ENCODE data around the gene MEIS2.

Gene MEIS2

GRCh38 chr15:36884936-36885635, 215.3 kb downstream of the MEIS2 start:
- TF ChIP-seq TAF1 (IDR thresholded peaks at IDR 0.05; ENCODE audit: low read depth) (no peak), TCF12 (IDR thresholded peaks at IDR 0.05; ENCODE audit: low read depth) (no peak), MAX (IDR thresholded peaks at IDR 0.05) (no peak), TEAD4 (IDR thresholded peaks at IDR 0.05) (no peak), EP300 (IDR thresholded peaks at IDR 0.05; ENCODE audit: borderline replicate concordance) (no peak), REST (IDR thresholded peaks at IDR 0.05; ENCODE audit: low read depth) (no peak), NFIC (IDR thresholded peaks at IDR 0.05) (no peak), ZBTB7A (IDR thresholded peaks at IDR 0.05; ENCODE audit: low read depth) (no peak), CREB1 (IDR thresholded peaks at IDR 0.05; ENCODE audit: low read depth) (no peak), FOXM1 (IDR thresholded peaks at IDR 0.05; ENCODE audit: borderline replicate concordance, low read depth) (no peak), USF1 (IDR thresholded peaks at IDR 0.05) (no peak), RAD21 (IDR thresholded peaks at IDR 0.05; ENCODE audit: low read depth) (no peak), EGR1 (IDR thresholded peaks at IDR 0.05) (no peak)

- TF ChIP-seq USF1 (IDR thresholded peaks at IDR 0.05) (no peak), RAD21 (IDR thresholded peaks at IDR 0.05; ENCODE audit: low read depth) (no peak)
Observed at GRCh38 chr15:36884518-36884875, 215.9 kb downstream of the MEIS2 start.

- peak; percentile 68 for TF ChIP-seq RAD21 (IDR thresholded peaks at IDR 0.05; ENCODE audit: low read depth)
- no peak for TF ChIP-seq EGR1 (IDR thresholded peaks at IDR 0.05)
Observed at GRCh38 chr15:36883713-36884517, 216.4 kb downstream of the MEIS2 start.

- TF ChIP-seq NFIC (IDR thresholded peaks at IDR 0.05) (no peak), TCF12 (IDR thresholded peaks at IDR 0.05; ENCODE audit: low read depth) (no peak), ZBTB7A (IDR thresholded peaks at IDR 0.05; ENCODE audit: low read depth) (no peak), FOXM1 (IDR thresholded peaks at IDR 0.05; ENCODE audit: borderline replicate concordance, low read depth) (no peak), YY1 (IDR thresholded peaks at IDR 0.05; ENCODE audit: low read depth) (no peak), RAD21 (IDR thresholded peaks at IDR 0.05; ENCODE audit: low read depth) (no peak), CEBPB (IDR thresholded peaks at IDR 0.05) (no peak), EP300 (IDR thresholded peaks at IDR 0.05; ENCODE audit: borderline replicate concordance) (no peak), USF1 (IDR thresholded peaks at IDR 0.05) (no peak), TEAD4 (IDR thresholded peaks at IDR 0.05) (no peak), REST (IDR thresholded peaks at IDR 0.05; ENCODE audit: low read depth) (no peak)
Observed at GRCh38 chr15:36882487-36883131, 217.7 kb downstream of the MEIS2 start.

GRCh38 chr15:36882056-36882455, 218.3 kb downstream of the MEIS2 start:
- no peak for TF ChIP-seq YY1 (IDR thresholded peaks at IDR 0.05; ENCODE audit: low read depth)
- no peak for TF ChIP-seq FOXM1 (IDR thresholded peaks at IDR 0.05; ENCODE audit: borderline replicate concordance, low read depth)
- TF ChIP-seq NFIC (IDR thresholded peaks at IDR 0.05): no peak
- TF ChIP-seq TAF1 (IDR thresholded peaks at IDR 0.05; ENCODE audit: low read depth): no peak
- TF ChIP-seq REST (IDR thresholded peaks at IDR 0.05; ENCODE audit: low read depth): no peak
- no peak for TF ChIP-seq USF1 (IDR thresholded peaks at IDR 0.05)
- TF ChIP-seq TCF12 (IDR thresholded peaks at IDR 0.05; ENCODE audit: low read depth): no peak
- no peak for TF ChIP-seq CEBPB (IDR thresholded peaks at IDR 0.05)
- no peak for TF ChIP-seq ZBTB7A (IDR thresholded peaks at IDR 0.05; ENCODE audit: low read depth)
- TF ChIP-seq RAD21 (IDR thresholded peaks at IDR 0.05; ENCODE audit: low read depth): no peak
- TF ChIP-seq TEAD4 (IDR thresholded peaks at IDR 0.05): no peak
- TF ChIP-seq MAX (IDR thresholded peaks at IDR 0.05): no peak
- TF ChIP-seq EP300 (IDR thresholded peaks at IDR 0.05; ENCODE audit: borderline replicate concordance): no peak
- no peak for TF ChIP-seq CREB1 (IDR thresholded peaks at IDR 0.05; ENCODE audit: low read depth)
- TF ChIP-seq EGR1 (IDR thresholded peaks at IDR 0.05): no peak

Data from Ishikawa (cell line).